Measurements from ENCODE around the gene PPP2R5D. TPM values are rescaled to one million over a fixed set of nuclear protein-coding genes. Genes with fewer than 3 reads are reported as not detected.

Gene PPP2R5D
- total RNA-seq: 18.5 and 27.2 TPM in 2 replicates

GRCh38 chr6:42984001-42984923 is at the start of gene PPP2R5D:
TSS of gene PPP2R5D (plus strand) at chr6:42984570. CDS start at chr6:42984678, 108 bp downstream.

GRCh38 chr6:42960243-42961019 is 23.9 kb upstream of the PPP2R5D start, which contains the start of gene GNMT:
TSS of gene GNMT (plus strand) at chr6:42960754. CDS start at chr6:42960768, 14 bp downstream.

GRCh38 chr6:42978839-42979522 is 5.4 kb upstream of the PPP2R5D start, which contains the start of gene PEX6:
TSS of gene PEX6 (minus strand) at chr6:42979181. CDS start at chr6:42979150, 31 bp downstream.

GRCh38 chr6:43013843-43014433 is 29.6 kb downstream of the PPP2R5D start, which contains the start of the genes KLHDC3 and MEA1:
TSS of gene KLHDC3 (plus strand) at chr6:43014249. CDS start at chr6:43017193, 2,944 bp downstream.
TSS of gene MEA1 (minus strand) at chr6:43013946. CDS start at chr6:43013813, 133 bp downstream.

GRCh38 chr6:43021270-43022047 is 37.1 kb downstream of the PPP2R5D start, which contains the start of gene RRP36:
TSS of gene RRP36 (plus strand) at chr6:43021623. CDS start at chr6:43021655, 32 bp downstream.

GRCh38 chr6:43053545-43054205 is 69.3 kb downstream of the PPP2R5D start, which contains the start of gene CUL7:
TSS of gene CUL7 (minus strand) at chr6:43053851. CDS start at chr6:43052788, 1,063 bp downstream.

GRCh38 chr6:43059168-43060033 is 75.0 kb downstream of the PPP2R5D start, which contains the start of the genes KLC4 and MRPL2:
TSS of gene KLC4 (plus strand) at chr6:43059631. CDS start at chr6:43061336, 1,705 bp downstream.
TSS of gene MRPL2 (minus strand) at chr6:43059434. CDS start at chr6:43059381, 53 bp downstream.

Other genes starting within 250 kb of the PPP2R5D start
- 25.5 and 32.5 TPM in 2 replicates for gene TBCC, start 238.5 kb upstream of the PPP2R5D start, total RNA-seq
- gene BICRAL, start 202.5 kb upstream of the PPP2R5D start, total RNA-seq: 4.8 and 7.5 TPM in 2 replicates
- gene RPL7L1, start 105.0 kb upstream of the PPP2R5D start, total RNA-seq: 140 and 154 TPM in 2 replicates
- gene PTCRA, start 68.5 kb upstream of the PPP2R5D start, total RNA-seq: not detected in 2 replicates
- gene CNPY3, start 55.1 kb upstream of the PPP2R5D start, total RNA-seq: 17.1 and 42.9 TPM in 2 replicates
- gene GNMT, start 23.8 kb upstream of the PPP2R5D start, total RNA-seq: 0.34 TPM in 1 of 2 replicates, not detected in the other
- 43.1 and 59.4 TPM in 2 replicates for gene PEX6, start 5.4 kb upstream of the PPP2R5D start, total RNA-seq
- gene MEA1, start 29.4 kb downstream of the PPP2R5D start, total RNA-seq: 34.1 and 52.6 TPM in 2 replicates
- gene KLHDC3, start 29.7 kb downstream of the PPP2R5D start, total RNA-seq: 52.4 and 53.3 TPM in 2 replicates
- 85.1 and 91.3 TPM in 2 replicates for gene RRP36, start 37.1 kb downstream of the PPP2R5D start, total RNA-seq
- gene CUL7, start 69.3 kb downstream of the PPP2R5D start, total RNA-seq: 21.9 and 23.6 TPM in 2 replicates
- 21.8 and 40.3 TPM in 2 replicates for gene MRPL2, start 74.9 kb downstream of the PPP2R5D start, total RNA-seq
- gene KLC4, start 75.1 kb downstream of the PPP2R5D start, total RNA-seq: 14.0 and 16.6 TPM in 2 replicates
- 68.4 and 143 TPM in 2 replicates for gene PTK7, start 91.7 kb downstream of the PPP2R5D start, total RNA-seq
- 33.5 and 34.2 TPM in 2 replicates for gene SRF, start 186.7 kb downstream of the PPP2R5D start, total RNA-seq
- 30.8 and 54.0 TPM in 2 replicates for gene CUL9, start 197.6 kb downstream of the PPP2R5D start, total RNA-seq
- 36.7 and 45.8 TPM in 2 replicates for gene DNPH1, start 244.9 kb downstream of the PPP2R5D start, total RNA-seq

Measured in nasal cavity respiratory epithelium epithelial cell of viscerocranial mucosa (primary cell).